ENCODE measurements around the gene SPRR2F.
"Not testable (repeated sequence)": the region's sequence is repeated elsewhere in the genome, so short reads cannot be mapped to it uniquely, and the experiment has no call there.

SPRR2F gene, protein sequence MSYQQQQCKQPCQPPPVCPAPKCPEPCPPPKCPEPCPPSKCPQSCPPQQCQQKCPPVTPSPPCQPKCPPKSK

DNA sequence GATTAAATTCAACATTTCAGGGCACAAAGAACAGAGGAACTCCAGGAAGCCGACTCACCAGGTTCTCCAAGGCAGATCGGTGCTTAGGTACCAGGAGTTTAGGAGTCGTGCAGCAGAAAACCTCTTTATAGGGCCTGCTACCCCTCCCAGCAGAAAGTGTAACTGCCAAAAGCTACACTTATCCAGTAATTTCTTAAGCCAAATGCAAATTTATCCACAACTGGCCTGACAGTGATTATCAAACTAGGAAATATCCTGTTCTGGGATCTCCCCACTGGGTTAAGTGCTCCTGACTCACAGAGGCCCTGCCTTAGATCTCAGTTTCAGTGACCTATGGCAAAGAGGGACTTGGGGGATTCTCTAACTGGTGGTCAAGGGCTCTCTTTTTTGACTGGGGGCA is at the start of gene SPRR2F:
TSS of gene SPRR2F (minus strand) at position 101 of the 400 bp plus-strand sequence. CDS start 783 bp downstream, outside the sequence.
- DNase-seq: no peak

DNA sequence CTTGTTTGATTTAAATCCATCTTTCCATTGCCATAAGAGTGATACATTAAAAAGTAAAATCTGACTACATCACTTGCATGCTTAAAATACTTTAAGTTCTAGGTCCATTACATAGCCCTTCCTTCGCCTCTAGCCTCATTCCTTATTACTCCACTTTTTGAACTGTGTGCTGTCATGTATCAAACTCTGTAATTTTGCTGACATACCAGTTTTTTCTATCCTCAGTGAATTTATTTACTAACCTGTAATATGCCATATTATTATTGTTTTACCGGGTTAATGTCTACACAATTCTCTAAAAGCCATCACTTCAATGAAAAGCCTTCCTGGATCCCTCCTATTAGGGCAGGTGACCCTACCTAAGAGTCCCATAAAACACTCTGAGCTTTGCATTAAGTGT is 42.2 kb upstream of the SPRR2F start:
- DNase-seq: no peak

DNA sequence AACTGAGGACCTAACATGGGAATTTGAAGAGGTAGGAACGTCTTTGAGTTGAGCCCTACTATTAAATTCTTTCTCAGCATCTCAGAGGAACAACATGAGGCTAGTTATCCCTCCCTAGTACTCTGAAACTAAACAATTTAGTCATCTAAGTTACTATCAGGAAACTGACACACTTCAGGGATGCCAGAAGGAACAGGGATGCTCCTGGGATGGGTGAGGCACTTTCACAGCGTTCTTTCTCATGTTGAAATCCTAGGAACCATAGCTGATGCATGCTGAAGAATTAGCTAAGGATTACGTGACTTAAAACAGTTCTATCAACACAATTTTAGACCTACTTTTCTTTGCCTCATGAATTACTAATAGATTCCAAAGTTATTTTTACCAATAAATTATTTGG is 39.2 kb upstream of the SPRR2F start:
- no peak for DNase-seq

DNA sequence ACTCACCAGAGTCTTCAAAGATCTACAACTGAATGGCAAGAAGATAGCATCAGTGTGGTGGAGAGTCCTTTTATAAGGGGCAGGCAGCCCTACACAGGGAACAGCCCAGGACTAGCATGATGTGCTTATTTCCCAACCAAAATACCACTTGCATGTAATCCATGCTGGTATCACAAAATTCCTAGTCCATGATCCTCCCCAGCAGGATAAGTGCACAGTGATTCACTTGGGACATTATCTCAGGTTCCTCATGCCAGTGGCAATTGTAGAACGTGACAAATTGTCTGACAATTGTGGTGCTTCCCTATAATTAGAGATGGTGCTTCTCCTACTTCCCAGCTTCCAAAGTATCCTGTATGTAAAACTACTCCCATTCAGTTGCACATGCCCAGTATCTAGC is 37.5 kb upstream of the SPRR2F start, which contains the start of gene SPRR2G:
TSS of gene SPRR2G (minus strand) at position 45 of the 400 bp plus-strand sequence. CDS start 780 bp downstream, outside the sequence.
- DNase-seq: no peak

DNA sequence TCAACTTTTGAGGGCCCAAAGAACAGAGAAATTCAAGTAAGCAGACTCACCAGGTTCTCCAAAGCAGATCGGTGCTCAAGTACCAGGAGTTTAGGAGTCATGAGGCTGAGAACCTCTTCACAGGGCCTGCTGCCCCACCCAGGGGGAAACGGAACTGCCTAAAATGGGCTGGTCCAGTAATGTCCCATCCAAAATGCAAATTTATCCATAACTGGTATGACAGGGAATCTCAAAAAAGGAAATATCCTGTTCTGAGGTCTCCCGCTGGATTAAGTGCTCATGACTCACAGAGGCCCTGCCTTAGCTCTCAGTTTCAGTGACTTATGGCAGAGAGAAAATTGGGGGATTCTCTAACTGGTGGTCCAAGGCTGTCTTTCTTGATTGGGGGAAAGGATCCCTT is 28.1 kb upstream of the SPRR2F start:
- DNase-seq: no peak

DNA sequence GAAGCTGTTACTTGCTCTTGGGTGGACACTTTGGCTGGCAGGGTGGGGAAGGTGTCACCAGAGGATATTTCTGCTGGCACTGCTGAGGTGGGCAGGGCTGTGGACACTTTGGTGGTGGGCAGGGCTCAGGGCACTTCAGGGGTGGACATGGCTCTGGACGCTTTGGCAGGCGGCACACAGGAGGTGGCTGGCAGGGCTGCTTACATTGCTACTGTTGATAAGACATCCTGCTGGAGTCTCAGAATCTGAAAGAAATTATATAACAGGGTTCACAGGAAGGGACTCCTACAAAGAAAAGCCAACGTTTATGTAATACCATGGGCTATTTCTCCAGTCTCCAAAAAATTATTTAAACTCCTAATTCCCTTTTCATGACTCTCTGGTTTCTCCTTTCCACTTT is 27.2 kb upstream of the SPRR2F start:
- DNase-seq: no peak

DNA sequence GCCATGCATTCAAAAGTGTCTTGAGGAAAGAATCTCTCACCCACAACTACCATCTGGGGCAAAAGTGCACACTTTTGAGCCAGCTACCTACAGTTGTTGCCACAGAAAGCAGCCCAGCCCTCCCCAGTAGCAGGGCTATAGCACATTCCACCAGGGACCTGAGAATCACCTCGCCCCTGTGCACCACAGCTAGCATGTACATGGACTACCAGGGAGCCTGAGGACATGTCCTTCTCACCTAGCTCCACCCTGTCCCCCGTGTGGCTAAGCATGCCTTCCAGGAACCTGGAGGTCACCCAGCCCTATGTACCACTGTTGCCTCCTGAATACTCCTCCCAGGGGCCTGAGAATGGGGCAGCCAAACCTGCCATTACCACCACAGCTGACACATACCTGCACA is 20.4 kb upstream of the SPRR2F start:
- DNase-seq: no peak

DNA sequence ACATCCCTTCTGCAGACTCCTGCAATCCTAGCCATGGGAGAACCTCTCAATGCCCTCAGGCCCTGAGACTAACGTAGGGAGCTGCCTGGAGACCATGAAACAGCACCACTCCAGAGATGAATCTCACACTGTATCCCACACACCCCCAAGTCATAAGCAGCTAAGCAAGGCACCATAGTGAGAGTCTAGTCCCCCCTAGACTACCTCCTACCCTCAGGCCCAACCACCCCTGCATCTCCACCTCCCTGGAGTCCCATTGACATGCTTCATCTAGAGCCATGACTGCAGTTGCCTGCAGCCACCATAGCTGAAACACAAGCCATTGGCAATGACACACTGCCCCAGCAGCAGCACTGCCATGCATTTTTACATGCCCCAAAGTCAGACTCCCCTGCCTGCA is 20.0 kb upstream of the SPRR2F start:
- no peak for DNase-seq

DNA sequence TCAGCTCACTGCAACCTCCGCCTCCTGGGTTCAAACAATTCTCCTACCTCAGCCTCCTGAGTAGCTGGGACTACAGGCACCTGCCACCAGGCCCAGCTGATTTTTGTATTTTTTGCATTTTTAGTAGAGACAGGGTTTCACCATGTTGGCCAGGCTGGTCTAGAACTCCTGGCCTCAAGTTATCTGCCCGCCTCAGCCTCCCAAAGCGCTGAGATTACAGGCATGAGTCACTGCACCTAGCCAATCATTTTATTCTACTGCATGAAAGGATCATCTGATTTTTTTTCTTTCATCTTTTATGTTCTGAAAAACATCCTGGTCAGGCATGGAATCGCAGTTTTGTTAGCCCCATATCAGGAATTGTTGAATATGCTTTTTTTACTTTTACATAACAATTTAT is 15.4 kb upstream of the SPRR2F start:
- not testable (repeated sequence) for DNase-seq

DNA sequence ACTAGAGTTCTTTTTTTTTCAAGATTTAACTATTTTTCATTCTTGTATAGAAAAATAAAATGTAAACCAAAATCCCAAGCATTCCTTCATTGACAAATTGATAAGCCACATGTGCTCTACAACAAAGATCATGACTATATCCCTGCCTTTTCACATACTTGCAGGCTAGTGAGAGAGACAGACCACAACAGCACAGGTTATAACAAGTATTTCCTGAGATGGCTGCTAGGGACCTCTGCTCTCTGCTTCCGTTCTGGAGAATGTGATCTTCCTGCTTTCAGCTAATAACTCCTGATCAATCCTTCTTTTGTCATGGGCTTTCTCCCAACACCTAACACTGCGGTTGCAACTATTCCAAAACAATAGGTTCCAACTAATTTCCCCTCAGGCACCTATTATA is 14.0 kb upstream of the SPRR2F start:
- DNase-seq: no peak

DNA sequence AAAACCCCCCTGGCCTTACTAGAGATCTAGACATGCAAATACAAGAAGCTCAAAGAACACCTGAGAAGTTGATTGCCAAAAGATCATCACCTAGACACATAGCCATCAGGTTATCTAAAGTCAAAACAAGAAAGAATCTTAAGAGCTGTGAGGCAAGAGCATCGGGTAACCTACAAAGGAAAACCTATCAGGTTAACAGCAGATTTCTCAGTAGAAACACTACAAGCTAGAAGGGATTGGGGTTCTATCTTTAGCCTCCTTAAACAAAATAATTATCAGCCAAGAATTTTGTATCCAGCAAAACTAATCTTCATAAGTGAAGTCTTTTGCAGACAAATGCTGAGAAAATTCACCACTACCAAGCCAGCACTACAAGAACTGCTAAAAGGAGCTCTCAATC is 12.2 kb upstream of the SPRR2F start:
- DNase-seq: no peak

DNA sequence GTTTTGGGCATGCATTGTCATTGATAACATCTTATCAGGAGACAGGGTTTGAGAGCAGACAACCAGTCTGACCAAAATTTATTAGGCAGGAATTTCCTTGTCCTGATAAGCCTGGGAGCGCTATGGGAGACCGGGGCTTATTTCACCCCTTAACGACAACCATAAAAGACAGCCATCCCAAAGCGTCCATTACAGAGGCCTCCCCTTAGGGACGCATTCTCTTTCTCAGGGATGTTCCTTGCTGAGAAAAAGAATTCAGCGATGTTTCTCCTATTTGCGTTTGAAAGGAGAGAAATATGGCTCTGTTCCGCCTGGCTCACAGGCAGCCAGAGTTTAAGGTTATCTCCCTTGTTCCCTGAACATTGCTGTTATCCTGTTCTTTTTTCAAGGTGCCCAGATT is 10.5 kb upstream of the SPRR2F start:
- DNase-seq: not testable (repeated sequence)

DNA sequence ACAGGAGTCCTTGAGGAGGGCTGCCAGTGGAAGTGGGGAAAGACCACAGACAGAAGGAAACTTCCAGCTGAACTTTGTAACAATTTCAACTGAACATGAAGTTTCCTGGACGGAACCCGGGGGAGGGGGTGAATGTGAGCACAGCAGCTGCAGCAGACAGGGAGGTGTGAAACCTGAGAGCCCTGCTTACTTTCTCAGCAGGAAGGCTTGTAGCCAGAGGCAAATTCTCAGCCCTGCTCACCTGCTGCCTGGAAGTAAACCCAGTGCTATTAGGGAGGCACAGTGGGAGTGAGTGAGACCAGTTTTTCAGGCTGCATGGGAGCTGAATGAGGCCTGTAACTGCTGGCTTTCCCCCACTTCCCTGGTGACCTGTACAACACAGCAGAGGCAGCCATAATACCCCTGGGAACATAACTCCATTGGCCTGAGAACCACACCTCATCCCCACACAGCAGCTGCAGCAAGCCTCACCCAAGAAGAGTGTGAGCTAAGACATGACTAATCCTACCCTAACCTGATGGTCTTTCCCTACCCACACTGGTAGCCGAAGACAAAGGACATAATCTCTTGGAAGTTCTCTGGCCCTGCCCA is 9.6 kb upstream of the SPRR2F start:
- DNase-seq: peak; percentile 27

DNA sequence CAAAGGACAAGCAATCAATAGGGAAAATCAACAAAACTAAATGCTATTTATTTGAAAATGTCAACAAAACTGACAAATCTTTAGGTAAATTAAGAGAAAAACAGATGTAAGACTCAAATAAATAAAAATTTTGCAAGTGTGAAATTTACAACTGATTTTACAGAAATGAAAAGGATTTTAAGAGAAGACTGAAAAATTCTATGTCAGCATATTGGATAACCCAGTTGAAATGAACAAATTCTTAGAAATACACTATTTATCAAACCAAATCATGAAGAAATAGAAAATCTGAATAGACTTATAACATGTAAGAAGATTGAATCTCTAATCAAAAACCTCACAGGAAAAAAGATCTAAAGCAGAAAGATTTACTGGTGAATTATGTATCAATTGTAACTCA is 7.6 kb upstream of the SPRR2F start:
- DNase-seq: no peak

DNA sequence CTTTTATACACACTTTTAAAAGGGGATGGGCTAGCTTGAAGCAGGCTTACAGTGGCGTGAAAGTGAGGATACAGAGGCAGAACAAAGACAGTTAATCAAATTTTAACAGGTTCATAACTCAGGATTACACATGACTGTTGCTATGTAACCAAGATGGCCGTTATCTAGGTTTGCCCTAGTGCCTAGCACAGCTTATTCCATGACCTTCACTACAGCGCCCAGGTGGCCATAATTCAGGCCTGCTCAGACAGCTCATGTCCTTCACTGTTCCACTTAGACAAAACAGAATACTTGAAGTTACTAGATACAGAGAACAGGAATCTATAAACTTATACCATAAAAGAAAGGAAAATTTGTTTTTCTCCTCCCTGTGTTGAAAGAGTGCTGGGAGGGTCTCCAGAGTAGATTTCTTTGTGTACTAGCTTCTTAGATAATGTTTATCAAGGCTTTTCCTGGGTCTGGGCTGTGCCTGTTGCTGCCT is 6.2 kb upstream of the SPRR2F start:
- peak; percentile 10 for DNase-seq

DNA sequence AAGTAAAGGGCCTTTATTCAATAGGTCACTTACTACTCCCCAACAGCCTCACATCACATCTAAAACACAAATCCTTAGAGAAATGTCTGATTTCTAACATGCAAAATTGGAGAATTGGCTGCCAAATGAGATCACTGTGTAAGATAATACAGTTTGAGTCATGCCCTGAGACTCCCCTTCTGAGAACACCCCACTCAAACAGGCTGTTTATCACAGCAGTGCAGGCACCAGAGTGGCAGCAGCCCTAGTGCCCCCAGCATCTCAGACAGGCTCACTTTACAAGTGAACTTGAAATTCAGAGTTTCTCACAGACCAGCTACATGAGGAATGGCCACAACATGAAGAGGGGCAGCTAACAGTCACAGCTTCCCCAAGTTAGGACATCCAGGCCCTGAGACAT is 1.9 kb upstream of the SPRR2F start:
- DNase-seq: not testable (repeated sequence)

DNA sequence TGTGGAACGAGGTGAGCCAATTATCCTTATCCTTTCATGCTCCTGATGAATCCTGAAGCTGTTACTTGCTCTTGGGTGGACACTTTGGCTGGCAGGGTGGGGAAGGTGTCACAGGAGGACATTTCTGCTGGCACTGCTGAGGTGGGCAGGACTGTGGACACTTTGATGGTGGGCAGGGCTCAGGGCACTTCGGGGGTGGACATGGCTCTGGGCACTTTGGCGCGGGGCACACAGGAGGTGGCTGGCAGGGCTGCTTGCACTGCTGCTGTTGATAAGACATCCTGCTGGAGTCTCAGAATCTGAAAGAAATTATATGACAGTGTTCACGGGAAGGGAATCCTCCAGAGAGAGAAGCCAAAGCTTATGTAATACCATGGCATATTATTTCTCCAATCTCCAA is 862 bp downstream of the SPRR2F start:
- DNase-seq: not testable (repeated sequence)

DNA sequence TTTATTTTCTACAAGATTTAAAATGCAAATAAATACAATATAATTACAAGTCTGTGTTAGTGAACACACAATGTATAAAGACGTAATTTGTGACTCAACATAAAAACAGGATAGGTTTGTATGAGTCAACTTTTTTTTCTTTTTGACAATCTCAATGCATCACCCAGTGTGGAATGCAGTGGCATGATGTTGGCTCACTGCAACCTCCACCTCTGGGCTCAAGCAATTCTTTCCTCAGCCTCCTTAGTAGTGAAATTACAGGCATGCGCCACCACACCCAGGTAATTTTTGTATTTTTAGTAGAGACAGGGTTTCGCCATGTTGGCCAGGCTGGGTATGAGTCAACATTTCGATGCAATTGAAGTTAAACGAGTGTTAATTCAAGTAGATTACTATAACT is 13.1 kb downstream of the SPRR2F start:
- no peak for DNase-seq

DNA sequence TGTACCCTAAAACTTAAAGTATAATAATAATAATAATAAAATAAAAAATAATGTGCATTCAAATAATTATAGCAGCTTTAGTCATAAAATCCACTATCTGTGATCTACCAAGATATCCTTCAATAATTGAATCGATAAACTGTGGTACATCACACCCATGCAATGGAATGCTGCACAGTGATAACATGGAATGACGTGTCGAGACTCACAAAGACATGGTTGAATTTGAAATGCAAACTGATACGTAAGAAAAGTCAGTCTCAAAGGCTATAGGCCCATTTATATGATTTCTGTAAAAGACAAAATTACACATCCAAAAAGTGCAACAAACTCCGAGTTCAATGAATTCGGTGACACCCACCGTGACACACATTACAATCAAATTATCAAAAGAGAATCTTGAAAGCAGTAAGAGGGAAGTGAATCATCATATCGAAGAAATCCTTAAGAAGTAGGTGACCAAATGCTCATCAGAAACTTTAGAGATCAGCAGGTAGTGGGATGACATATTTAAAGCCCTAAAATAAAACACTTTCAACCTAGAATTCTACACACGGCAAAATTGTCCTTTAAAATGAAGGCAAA is 13.8 kb downstream of the SPRR2F start:
- DNase-seq: no peak

DNA sequence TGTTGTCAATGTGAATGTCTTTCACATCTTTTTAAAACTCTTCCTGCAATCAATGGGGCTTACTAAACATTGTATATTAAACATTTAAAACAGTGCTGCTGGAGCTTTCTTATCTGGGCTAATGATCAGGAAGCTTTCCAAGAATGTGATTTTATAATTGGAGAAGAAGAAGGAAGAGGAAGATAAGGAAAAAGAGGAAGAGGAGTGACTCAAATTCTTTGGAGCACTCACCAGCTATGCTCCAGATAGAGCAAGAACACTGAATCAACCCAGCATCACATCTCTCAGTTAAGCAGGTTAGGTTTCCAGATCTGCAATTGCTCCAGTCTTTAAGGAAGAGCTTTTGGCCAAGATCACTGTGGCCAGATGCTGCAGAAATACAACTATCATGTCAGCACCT is 17.6 kb downstream of the SPRR2F start:
- no peak for DNase-seq

DNA sequence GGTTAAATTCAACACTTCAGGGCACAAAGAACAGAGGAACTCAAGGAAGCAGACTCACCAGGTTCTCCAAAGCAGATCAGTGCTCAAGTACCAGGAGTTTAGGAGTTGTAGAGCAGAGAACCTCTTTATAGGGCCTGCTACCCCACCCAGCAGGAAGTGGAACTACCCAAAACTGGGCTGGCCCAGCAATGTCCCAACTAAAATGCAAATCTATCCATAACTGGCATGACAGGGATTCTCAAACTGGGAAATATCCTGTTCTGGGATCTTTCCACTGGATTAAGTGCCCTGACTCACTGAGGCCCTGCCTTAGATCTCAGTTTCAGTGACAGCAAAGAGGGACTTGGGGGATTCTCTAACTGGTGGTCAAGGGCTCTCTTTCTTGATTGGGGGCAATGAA is 18.9 kb downstream of the SPRR2F start, which contains the start of gene SPRR2E:
TSS of gene SPRR2E (minus strand) at position 101 of the 400 bp plus-strand sequence. CDS start 775 bp downstream, outside the sequence.
- DNase-seq: no peak

DNA sequence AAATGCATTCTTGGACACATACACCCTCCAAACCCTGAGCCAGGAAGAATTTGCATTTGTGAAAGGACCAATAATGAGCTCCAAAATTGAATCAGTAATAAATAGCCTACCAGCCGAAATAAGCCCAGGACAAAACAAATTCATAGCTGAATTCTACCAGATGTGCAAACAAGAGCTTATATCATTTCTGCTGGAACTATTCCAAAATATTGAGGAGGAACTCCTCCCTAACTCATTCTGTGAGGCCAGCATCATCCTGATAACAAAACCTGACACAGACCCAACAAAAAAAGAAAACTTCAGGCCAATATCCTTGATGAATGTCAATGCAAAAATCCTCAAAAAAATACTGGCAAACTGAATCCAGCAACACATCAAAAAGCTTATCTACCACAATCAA is 25.7 kb downstream of the SPRR2F start:
- DNase-seq: no peak

DNA sequence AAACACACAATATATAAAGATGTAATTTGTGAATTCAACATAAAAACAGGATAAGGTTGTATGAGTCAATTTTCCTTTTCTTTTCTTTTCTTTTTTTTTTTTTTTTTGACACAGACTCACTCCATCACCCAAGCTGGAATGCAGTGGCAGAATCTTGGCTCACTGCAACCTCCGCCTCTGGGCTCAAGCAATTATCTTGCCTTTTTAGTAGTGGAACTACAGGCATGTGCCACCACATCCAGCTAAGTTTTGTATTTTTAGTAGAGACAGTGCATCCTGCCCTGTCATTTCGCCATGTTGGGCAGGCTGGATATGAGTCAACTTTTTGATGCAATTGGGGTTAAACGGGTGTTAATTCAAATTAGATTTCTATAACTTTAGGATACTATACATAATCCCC is 31.6 kb downstream of the SPRR2F start:
- no peak for DNase-seq
